ENCODE data around the gene C6orf89.

DNA sequence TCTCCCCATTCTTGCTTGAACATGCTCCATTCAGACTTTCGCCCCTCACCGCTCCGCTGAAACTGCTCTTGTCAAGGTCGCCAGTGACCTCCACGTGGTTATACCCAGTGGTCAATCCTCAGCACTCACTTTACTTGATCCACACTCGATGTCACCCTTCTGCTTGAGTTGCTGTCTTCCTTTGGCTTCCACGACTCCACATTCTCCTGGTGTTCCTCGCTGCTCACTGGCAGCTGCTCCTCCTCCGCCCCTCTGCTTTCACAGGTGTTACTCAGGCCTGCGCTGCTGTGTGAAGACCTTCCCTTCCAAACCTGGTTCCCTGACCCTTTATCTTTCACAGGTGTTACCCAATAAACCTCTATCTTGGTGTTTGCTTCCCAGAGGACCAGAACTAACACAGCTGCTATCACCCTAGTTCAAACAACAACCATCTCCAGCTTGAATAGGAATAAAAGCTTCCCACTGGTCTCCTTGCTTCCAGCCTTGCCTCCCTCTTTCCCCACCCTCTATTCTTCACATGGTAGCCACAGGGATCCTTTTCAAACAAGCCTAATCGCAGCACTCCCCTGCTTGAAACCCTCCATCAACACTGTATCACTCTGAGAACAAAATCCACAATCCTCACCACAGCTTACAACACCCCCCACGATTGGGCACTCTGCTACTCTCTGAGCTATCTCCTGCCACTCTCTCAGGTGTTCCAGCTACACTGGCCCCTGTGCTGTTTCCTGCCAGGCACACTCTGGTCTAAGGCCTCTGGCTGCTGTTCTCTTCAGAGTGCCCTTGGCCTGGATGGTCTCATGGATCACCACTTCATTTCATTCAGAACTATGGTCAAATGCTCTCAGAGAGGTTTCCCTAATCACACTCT is 21.8 kb upstream of the C6orf89 start:
- TF ChIP-seq, protein P1, sequence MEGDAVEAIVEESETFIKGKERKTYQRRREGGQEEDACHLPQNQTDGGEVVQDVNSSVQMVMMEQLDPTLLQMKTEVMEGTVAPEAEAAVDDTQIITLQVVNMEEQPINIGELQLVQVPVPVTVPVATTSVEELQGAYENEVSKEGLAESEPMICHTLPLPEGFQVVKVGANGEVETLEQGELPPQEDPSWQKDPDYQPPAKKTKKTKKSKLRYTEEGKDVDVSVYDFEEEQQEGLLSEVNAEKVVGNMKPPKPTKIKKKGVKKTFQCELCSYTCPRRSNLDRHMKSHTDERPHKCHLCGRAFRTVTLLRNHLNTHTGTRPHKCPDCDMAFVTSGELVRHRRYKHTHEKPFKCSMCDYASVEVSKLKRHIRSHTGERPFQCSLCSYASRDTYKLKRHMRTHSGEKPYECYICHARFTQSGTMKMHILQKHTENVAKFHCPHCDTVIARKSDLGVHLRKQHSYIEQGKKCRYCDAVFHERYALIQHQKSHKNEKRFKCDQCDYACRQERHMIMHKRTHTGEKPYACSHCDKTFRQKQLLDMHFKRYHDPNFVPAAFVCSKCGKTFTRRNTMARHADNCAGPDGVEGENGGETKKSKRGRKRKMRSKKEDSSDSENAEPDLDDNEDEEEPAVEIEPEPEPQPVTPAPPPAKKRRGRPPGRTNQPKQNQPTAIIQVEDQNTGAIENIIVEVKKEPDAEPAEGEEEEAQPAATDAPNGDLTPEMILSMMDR (IDR thresholded peaks at IDR 0.05; ENCODE audit: low read length), result no peak
- TF ChIP-seq EZH2phosphoT487 (IDR thresholded peaks at IDR 0.05; ENCODE audit: low read length) (no peak), EZH2 (optimal IDR thresholded peaks at IDR 0.05; ENCODE audit: low read depth, low read length) (no peak)
